Amniotic stem cell (primary cell): ENCODE measurements around the gene LRRK1.
"Not testable (repeated sequence)": the region's sequence is repeated elsewhere in the genome, so short reads cannot be mapped to it uniquely, and the experiment has no call there.

Experiments
- DNase-seq: peaks from one replicate; lab custom pipeline; 2025; lab: John Stamatoyannopoulos, UW

The LRRK1 gene

GRCh38 chr15:101070502-101071273 is 151.5 kb downstream of the LRRK1 start:
- DNase-seq, result peak; percentile 56

DNA sequence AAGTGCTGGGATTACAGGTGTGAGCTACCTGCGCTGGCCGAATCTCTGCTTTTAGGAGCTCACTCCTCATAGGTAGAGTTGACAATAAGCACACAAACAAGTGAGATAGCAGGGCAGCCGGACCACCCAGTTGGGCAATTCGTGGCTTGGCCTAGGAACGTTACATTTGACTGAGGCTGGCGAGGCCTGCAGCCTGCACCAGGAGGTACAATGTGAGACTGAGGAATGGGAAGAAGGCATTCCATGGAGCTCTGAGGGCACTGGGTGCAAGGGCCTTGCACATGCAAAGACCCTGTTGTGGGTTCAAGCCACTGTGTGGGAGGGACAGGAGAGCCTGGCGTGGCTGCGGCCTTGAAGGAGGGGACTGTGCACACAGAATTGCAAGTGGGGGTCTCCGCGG is 152.5 kb downstream of the LRRK1 start:
- no peak for DNase-seq

DNA sequence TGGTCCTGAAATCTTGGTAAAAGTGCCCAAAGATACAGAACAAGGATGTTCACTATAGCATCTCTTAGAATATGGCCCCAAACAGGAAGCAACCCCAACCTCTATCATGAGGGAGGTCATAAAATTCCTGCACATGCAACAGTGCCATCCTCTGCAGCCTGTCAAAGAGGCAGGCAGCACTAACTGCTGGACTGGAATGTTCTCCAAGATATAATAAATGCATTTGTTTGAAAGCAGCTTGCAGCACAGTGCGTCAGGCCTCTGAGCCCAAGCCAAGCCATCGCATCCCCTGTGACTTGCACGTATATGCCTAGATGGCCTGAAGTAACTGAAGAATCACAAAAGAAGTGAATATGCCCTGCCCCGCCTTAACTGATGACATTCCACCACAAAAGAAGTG is 153.1 kb downstream of the LRRK1 start:
- DNase-seq, result not testable (repeated sequence)

- DNase-seq, result not testable (repeated sequence)
Observed at GRCh38 chr15:101077806-101078668, 158.9 kb downstream of the LRRK1 start.

- no peak for DNase-seq
Observed at GRCh38 chr15:101078669-101079323, 159.6 kb downstream of the LRRK1 start.

DNA sequence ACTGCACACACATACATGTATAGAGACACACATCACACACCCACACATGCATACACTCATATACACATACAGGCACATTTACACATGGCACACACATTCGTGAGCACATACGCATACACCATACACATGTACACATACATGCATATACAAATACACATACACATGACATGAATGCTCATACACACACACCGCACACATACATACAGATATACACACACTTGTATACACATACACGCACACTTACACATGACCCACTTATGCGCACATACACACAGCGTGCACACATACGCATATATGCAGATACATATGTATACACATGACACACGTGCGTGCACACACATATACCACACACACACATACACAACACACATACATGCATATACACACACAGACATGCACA is 162.7 kb downstream of the LRRK1 start:
- no peak for DNase-seq

DNA sequence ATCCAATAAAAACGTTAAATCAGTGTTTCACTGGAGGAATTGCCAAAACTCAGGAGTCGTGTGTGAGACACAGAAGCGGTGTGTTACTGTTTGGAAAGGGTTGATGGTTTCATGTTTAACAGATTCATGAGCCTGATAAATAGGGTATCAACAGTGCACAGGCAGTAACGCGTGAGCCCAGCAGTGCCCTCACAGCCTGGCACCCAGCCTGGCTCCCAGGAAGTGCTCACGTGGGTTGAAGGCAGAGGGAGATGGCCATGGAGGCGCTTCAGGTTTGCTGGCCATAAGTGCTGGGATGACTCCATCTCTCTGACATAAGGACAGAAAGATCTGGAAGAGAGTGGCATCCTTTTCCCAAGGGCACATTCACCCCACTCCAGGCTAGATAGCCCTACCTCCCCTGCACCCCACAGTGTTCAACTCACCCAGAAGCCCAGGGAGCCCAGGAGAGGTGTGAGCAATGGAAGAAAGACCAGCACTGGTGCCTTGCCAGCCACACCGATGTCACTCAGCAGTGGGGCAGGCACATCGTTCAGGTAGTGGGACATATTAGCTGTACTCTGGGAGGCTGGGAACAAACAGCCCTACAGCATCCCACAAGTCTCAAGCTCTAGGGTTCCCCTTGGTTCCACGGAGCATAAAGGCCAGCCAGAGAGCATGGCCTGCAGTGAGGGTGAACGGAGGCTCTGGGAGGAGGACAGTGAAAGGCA is 164.3 kb downstream of the LRRK1 start:
- DNase-seq, result no peak

DNA sequence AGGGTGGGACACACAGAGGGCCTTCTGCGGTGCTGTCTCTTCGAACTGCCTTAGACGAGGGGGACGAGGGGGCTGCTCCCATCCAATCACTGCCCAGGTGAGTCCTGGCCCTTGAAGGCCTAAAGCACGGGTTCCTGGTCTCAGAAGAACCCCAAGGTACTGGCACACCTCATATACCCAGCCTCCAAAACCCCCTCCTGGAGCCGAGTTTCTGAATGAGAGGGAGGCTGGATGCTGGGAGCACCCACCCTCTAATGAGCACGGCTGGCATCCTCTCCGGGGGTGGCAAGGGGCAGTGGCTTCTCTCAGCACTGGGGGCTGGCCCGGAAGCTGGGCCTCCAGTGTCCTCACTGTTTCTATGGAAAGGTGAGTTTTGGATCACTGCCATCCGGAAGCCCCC is 165.6 kb downstream of the LRRK1 start:
- no peak for DNase-seq

DNA sequence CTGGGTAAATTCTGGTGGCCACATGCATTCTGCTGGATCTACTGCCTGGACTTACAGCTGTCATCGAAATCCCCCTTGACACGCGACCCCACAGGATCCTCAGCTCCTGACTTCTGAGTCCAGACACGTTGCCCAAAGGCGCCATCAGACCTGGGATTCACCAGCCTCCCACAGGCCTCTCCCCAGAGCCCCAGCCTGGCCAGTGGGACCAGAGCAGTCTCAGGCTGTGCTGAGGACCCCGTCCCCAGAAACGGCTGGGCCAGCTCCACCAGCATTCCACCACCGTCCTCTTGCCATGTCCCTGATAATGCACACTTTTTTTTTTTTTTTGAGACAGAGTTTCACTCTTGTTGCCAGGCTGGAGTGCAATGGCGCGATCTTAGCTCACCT is 166.1 kb downstream of the LRRK1 start:
- DNase-seq, result no peak

DNA sequence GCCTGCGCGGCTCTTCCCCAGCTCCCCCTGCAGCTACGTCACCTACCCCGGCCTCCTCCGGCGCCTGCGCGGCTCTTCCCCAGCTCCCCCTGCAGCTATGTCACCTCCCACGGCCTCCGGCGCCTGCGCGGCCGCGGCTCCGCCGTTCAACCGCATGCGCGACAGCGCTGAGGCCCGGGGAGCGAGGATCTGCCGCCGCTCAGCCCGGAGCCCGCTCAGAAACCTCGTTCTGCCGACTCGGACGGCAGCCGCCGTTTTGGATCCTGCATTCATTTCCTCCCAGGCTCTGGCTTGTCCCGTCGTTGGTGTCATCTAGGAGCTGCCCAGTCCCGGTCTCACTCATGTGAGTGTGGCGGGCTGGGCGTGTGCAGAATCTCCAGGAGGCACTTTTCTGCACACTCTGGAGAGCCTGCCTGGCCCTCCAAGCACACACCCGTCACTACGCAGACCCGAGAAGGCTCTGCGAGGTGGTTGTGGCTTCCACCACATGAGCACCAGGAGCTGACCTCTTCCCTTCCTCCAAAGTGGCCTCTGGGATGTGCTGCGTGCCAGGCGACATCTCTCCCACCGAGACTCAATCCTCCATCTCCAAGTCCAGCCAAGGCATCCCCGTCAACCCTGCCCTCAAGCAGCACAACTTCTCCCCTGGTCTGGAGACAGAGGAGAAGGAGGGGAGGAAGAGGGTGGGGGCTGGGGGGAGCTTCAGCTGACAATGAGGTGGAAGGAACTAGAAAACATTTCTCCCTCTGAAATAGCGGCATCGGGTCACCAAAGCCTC is 167.4 kb downstream of the LRRK1 start:
- DNase-seq, result no peak

DNA sequence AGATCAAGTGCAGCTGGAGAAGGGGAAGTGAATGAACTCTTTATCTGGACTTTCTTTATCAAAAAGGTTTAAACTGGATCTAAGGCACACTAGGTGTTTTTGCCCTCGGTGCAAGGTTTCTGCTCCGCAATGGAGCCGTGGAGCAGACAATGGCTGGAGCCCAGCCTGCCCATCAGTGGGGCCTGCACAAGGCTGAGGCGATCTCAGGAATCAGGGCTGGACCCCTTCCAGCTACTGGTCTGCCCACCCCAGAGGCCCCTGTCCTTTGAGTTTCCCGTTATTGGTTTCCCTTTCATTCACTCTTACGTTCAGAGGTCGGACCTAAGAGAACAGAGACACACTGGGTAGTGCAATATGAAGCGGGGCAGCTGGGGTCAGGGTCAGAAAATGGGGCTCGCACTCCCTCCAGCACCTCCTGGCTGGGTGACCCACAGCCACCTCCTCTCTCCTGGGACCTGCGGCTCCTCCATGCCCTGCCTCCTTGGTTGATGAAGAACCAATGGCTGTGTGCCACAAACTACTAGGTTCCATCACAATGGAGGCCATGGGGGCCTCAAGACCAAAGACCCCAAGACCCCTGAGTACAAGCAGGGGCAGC is 168.1 kb downstream of the LRRK1 start:
- no peak for DNase-seq

DNA sequence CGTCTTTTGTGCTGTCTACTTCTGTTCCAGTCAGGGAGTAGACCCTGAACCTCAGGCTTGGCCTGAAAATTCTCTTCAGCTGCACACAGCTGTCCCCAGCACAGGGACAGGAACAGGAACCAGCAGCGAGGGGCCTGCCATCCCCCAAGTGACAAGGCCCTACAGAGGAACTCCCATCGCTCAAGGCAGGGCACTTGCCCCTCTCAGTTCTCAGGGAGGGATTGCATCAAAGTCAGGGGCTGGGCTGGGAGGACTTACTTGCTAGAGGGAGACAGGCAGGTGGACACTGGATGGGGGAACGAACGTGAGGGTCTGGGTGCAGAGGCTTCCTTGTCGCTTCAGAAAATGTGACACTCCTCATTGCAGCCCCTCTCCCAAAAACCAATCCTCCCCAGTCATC is 169.1 kb downstream of the LRRK1 start:
- DNase-seq, result no peak

DNA sequence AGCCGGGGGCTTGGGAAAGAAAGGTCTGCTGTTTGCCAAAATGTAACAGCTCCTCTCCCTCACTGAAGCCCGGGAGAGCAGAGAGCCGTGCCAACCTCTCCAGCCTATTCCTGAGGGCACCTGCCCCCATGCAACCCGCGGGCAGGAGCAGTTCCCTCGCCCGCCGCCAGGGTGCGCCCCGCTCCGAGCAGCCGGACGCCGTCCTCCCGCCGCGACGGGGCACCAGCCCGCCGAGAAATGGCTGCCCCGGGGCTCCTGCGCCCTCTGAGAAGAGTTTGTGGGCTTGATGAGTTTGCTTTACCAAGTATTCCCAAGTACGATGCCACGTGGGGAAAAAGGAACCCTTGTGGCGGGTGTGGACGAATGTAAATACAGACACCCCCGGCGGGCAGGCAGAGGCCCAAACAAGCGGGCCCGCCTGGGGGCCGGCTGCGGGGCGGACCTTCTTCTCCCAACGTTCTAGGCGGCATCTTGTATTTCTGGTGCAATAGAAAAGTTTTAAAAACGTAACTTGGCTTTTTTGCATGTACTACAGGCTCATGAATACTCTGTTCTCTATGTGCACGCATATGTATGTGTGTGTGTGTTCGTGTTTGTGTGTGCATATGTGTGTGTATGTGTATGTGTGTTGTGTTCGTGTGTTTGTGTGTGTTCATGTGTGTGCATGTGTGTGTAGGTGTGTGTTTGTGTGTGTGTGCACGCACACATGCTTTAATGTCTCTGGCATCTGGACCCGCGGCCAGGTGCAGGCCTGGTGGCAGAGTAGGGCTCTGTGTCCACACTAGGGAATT is 169.8 kb downstream of the LRRK1 start:
- DNase-seq, result no peak

GRCh38 chr15:101089579-101090427 is 170.6 kb downstream of the LRRK1 start:
- no peak for DNase-seq

DNA sequence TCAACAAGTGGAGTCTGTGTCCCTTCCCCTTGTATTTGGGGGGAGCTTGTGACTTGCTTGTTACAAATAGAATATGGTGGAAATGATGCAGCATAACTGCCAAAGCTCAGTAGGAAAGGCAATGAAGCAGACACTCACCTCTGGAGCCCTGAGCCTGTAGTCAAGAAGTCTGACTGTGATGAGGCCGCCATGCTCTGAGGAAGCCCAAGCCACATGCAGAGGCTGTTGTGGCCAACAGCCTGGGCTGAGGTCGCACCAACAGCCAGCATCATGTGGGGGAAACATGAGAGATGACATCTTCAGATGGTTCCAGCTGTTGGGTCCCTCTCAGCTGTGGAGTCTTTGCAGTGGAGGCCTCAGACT is 171.3 kb downstream of the LRRK1 start:
- DNase-seq, result no peak

DNA sequence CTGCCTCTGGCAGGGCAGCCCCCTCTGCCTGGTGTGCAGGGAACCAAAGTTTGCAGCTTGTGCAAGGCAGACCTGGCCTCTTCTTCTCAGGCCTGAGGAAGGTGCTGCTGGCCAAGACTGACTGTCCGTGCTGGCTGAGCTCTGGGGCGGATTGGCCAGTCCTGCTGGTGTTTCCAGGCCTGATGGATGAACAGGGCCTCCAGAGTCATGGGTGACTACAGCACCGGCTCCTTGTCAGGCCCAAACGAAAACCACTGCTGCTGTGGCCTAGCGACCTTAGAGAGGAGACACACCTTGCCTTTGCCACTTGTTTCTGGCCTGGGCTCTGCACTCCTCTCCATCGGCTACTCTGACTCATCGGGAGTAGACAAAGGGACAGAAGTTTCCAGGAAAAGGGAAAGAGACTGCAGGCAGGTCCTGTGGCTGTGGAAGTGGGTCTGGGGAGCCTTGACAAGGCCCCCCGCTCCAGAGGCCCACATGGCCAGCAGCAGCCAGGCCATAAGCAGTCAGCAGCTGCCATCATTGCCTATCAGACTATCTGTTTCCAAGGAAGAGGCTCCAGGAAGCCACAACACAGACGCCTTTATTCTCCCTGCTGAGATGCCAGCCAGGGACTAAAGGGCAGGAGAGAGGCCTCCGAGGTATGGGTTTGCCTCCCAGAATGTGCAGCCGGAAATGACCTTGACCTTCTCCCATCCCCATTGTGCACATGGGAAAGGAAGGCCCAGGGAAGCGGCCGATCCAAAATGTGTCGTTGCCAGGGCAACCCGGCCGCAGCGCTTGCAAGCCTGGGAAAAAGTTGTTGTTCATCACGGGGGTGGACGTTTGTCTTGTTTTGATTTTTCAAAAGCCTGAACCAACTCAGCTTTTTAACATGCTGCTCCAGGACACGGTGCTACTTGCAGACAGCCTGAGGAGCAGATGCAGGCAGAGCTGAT is 172.2 kb downstream of the LRRK1 start:
- DNase-seq, result no peak

- DNase-seq, result no peak
Observed at GRCh38 chr15:101092156-101092866, 173.2 kb downstream of the LRRK1 start.

GRCh38 chr15:101092867-101093202 is 173.7 kb downstream of the LRRK1 start:
- DNase-seq, result no peak
